Activated CD8-positive, alpha-beta memory T cell treated with anti-CD3 and anti-CD28 coated beads, Interleukin-2, amount 50 U/mL, for 1 hour (primary cell): ENCODE results near the gene TMEM170B.

Experiments used
- DNase-seq: peaks from one replicate; pipeline ENCODE4 v3.0.0-alpha.2; 2020; ENCODE audit errors: extremely low read depth

Gene TMEM170B

DNA sequence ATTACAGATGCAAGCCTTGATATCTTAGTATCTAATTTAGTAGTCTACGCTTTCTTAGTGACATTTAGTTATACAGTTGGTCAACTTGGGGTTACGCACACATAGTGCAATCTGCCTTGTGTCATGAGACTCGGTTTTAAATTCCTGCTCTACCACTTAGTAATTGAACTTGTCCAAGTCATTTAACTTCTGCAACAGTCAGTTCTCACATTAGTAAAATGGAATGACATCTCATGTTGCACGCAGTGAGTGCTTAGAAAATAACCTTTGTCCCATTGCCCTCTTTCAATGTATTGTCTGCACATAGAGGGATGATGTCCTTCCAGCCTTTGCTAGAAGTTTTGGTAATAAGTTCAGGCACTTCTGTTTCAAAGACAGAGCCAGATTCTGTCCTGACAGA is 48.6 kb downstream of the TMEM170B start:
- no peak for DNase-seq

GRCh38 chr6:11586536-11586935 is 49.0 kb downstream of the TMEM170B start:
- DNase-seq = no peak

DNA sequence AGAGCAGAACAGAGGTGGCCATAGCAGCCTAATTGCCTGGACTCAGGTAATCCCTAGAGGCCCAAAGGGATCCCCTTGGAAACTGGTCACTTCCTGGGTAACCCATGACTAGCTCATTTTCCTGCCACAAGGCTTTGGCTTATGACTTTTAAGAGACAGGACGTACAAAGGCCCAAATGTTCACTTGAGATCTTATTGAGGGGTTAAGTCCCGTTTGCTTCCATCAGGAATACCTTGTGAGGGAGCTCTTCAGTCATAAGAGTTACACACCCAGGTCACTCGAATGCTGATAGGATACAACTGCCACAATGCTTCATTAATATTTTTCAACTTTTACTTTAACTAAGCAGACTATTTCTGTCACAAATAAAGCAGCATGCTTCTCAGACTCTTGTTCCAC is 51.7 kb downstream of the TMEM170B start:
- DNase-seq = no peak

DNA sequence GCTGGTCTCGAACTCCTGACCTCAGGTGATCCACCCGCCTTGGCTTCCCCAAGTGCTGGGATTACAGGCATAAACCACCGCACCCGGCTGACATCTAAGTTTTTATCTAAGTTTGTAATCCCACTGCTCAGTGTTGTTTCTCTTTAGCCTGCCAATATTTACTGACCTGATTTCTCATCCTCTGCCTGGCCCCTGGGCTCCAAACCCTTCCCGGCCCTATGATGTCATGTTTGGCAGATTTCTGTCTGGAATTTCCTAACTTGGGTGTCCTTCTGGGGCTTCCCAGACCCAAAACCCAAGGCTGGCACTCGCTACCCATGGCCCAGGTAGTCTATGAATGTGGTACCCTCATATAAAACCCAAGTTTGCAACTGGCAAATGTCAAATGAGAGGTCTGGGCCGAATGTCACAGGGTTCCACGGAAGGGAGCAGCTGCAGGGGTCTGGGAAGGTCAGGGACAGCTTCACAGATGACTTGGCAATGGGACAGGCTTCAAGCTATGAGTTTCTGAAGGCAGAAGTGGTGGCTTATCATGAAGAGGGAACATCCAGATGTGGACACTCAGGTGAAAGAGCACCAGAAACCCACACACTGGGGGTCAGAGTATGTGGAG is 54.9 kb downstream of the TMEM170B start:
- no peak for DNase-seq

GRCh38 chr6:11593096-11593495 is 55.5 kb downstream of the TMEM170B start:
- no peak for DNase-seq

GRCh38 chr6:11595903-11596302 is 58.4 kb downstream of the TMEM170B start:
- no peak for DNase-seq

GRCh38 chr6:11596640-11597237 is 59.2 kb downstream of the TMEM170B start:
- no peak for DNase-seq

DNA sequence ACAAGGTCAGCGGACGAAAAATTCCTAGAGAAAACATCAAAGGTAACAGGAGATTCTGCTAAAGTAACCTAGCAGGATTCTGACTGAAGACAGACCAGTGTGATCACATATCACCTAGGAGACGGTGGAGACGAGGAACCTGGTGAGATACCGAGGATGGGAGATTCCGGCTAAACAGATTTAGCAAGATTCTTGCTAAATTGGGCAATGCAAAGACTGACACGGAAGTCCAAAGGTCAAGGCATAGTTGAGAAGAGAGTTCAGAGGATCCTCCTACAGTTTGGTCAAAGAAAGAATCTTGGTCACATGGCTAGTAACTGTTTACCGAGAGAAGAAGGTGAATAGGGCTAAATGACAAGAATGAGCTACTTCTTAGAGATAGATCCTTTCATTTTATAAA is 61.1 kb downstream of the TMEM170B start:
- no peak for DNase-seq

DNA sequence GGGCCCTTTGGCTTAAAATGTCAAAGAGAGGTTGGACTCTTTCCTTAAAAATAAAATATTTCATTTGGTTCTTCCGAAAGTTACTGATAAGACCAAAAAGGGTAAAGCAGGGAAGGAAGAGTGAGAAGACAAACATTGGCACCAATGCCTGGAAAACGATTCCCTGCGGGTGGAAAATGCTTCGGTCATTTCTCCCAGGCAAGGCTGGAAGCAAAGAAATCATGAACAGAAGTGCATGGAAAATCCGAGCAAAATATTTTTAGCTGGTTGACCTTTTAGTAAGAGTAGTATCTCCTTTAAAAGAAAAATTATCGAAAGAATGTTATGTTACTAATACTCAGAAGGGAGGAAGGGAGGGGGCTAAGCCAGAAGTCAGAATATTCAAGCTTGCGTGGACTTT is 62.7 kb downstream of the TMEM170B start:
- DNase-seq = no peak

- DNase-seq = no peak
These were observed 64.4 kb downstream of the TMEM170B start for GRCh38 chr6:11601776-11602605.

DNA sequence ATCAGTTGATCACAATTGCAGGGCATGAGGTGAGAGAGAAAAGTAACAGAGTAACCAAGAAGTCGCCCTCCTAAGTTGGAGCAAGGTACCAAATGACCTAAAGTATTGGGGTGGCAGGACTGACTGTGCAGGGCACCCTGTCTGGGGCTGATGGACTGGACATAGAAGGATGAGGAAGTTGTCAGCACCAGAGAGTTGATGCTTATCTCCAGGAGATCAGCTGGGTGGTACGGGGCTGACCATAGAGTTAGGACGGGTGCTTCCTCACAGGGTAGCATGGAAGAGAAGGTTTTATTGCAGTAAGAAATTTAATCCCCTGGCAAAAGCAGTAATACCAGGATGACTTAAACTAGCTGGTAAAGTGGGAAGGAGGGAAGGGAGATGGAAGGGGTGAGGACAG is 66.7 kb downstream of the TMEM170B start:
- DNase-seq = no peak

- no peak for DNase-seq
These were observed 67.4 kb downstream of the TMEM170B start for GRCh38 chr6:11604836-11605506.

- no peak for DNase-seq
These were observed 68.0 kb downstream of the TMEM170B start for GRCh38 chr6:11605507-11605905.

GRCh38 chr6:11606332-11606731 is 68.8 kb downstream of the TMEM170B start:
- DNase-seq = no peak

- DNase-seq = no peak
These were observed 69.8 kb downstream of the TMEM170B start for GRCh38 chr6:11607383-11607782.

- DNase-seq = no peak
These were observed 71.2 kb downstream of the TMEM170B start for GRCh38 chr6:11608600-11609323.

DNA sequence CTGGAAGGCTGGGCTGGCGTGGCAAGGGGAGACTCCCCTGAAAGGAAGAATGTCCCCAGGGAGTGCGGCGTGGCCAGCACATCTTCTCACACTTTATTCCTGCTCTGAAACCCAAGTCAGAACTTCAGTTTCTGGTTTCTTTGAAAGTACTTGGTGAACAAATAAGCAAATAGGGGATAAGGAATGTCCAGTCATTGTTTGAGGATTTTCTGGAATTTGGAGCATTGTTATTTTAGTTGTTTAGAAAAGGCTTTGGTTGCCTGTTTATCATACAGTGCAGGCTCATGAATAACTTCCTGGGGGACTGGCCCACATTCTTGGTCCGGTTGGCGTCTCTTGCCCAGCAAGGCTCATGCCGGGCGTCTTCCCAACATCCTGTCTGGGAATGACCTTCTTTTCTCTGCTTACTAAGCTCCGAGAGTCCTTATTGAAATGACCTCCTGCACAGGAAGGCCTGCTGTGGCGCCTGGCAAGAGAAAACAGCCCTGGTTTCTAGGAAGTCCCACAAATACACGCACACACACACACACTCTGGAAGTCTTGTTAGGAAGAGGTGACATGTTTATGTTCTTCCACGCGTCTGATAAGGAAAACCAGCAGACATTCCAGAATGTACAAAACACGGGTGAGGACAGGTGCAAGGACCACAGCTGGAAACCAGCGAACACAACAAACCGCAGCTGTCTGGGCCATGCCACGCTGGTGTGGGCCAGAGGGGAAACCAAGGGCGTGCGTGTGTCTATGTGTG is 71.9 kb downstream of the TMEM170B start:
- no peak for DNase-seq

DNA sequence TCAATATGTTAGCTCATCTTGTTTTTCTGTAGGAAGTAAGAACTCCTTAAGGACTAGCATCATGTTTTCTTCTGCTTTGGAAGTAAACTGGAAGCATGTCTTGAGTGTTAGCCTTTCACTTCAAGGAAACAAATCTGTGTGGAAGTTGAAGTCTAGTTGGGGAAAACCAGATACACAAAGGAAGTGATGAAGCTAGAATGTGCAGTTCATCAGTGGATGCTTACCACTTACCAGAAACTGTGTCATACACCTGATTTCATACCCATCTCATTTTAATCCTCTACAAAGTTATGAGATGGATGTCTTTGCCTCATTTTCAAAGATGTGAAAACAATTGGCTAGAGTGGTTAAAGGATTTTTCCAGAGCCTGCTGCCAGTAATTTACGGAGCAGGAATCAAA is 75.8 kb downstream of the TMEM170B start:
- no peak for DNase-seq

- DNase-seq = no peak
These were observed 76.3 kb downstream of the TMEM170B start for GRCh38 chr6:11613858-11614257.

DNA sequence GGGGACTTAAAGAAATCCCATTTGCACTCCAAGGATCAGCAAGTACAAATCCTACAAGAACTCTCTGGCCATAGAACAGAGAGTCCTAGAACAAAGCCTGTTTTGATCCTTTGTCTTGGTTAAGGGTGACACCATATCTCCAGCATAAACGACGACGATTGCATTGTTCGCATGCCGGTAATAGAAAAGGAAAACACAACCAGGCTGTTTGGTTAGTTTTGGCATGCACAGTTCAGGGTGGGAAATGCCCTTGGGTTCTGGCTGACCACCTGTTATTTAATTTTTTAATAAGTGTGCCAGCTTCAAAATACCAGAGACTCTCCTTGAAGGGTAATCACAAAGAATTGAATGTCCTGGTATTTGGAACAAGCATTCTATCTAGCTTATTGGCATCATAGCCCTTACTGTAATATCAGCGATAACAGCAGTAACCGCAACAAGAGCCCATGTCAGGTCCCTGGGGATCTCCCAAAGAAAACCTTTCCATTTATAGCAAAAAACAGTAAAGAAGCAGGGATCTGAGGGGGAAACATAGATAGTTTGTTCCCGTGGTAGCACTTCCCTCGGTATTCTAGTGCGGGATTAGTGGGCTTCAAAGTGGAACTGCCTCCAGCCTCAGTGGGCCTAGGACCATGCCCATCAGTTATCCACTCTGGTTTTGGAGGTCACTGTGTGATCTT is 77.1 kb downstream of the TMEM170B start:
- DNase-seq = no peak

DNA sequence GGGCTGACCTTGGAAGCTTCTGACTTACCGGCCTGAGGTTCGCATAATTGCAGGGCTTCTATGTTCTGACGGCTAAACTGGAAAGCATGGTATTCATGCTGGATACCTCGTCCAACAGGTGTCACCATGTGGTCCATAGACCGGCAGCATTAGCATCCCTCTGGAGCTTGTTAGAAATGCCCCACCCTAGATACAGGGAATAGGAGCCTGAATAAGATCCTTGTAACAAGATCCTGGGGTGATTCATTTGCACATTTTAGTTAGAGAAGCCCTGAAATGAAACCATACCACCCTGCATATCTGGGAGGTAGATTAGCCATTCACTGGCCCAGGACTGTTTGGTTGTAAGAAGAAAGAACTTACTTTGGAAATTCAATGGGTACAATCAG is 77.7 kb downstream of the TMEM170B start:
- DNase-seq = no peak
